ENCODE data around the gene CLCN5.

DNA sequence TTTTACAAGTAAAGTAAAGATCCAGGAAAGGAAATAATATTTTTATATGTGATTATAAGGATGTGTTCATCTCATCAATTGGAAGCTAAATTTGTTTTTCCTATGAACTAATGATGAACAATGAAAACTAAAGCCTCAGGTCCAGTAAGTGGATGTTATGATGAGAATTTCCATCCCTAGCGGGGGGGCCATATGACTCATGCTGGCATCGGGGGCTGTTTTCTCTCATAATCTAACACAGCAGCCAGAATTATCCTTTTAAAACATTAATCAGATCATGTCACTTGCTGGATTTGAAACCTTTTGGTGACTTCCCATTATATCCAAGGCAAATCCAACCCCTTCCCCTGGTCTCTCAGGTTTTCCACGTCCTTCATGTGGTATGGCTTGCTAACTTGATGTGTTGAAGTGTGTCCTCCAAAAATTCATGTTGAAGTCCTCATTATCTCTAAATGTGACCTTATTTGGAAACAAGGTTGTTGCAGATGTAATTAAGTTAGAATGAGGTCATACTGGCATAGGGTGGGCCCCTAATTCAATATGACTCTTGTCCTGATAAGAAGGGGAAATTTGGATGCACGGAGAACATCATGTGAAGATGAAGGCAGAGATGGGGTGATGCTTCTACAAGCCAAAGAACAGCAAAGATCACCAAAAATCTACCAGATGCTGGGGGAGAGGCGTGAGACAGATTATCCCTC lies 181.6 kb downstream of the CLCN5 start:
- no peak for TF ChIP-seq CTCF (IDR thresholded peaks at IDR 0.05; ENCODE audit: poor library complexity)
- no peak for TF ChIP-seq EZH2 (IDR thresholded peaks at IDR 0.05; ENCODE audit: borderline replicate concordance)
- no peak for TF ChIP-seq EZH2phosphoT487 (IDR thresholded peaks at IDR 0.05; ENCODE audit: low read depth, severe bottlenecking, unreplicated experiment)
